ENCODE measurements around the gene TARM1.

TARM1 gene

GRCh38 chr19:54029301-54029700 is 51.9 kb downstream of the TARM1 start:
- no peak for TF ChIP-seq CTCF (conservative IDR thresholded peaks at IDR 0.05; ENCODE audit: low read length)
- no peak overlapping the region for H3K4me3 ChIP-seq (ENCODE audit: low read length)
- DNase-seq (ENCODE audit: low read depth): no peak

GRCh38 chr19:54026656-54027055 is 54.5 kb downstream of the TARM1 start:
- TF ChIP-seq CTCF (conservative IDR thresholded peaks at IDR 0.05; ENCODE audit: low read length): no peak
- DNase-seq (ENCODE audit: low read depth): no peak
- no peak overlapping the region for H3K4me3 ChIP-seq (ENCODE audit: low read length)

GRCh38 chr19:54024660-54025059 is 56.5 kb downstream of the TARM1 start:
- no peak for DNase-seq (ENCODE audit: low read depth)
- no peak overlapping the region for H3K4me3 ChIP-seq (ENCODE audit: low read length)
- TF ChIP-seq CTCF (conservative IDR thresholded peaks at IDR 0.05; ENCODE audit: low read length): no peak

DNA sequence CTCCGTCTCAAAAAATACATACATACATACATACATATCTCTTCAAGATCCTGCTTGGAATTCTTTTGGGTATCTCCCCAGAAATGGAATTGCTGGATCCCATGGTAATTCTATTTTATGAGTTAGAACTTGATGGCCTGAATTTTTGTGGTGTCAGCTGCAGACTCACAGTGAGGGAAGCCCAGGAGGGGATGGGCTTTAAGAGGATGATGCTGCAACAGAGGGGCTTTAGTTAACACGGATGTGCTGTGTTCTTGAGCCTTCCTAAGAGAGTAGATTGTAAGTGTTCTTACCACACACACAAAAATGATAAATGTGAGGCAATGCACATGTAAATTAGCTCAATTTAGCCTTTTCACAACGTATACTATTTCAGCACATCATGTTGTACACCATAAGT is 58.0 kb downstream of the TARM1 start:
- DNase-seq (ENCODE audit: low read depth): no peak
- no peak overlapping the region for H3K4me3 ChIP-seq (ENCODE audit: low read length)
- TF ChIP-seq CTCF (conservative IDR thresholded peaks at IDR 0.05; ENCODE audit: low read length): no peak

GRCh38 chr19:54021932-54022331 is 59.2 kb downstream of the TARM1 start:
- no peak for TF ChIP-seq CTCF (conservative IDR thresholded peaks at IDR 0.05; ENCODE audit: low read length)
- DNase-seq (ENCODE audit: low read depth): no peak
- H3K4me3 ChIP-seq (ENCODE audit: low read length): no peak overlapping the region

- no peak overlapping the region for H3K4me3 ChIP-seq (ENCODE audit: low read length)
- no peak for TF ChIP-seq CTCF (conservative IDR thresholded peaks at IDR 0.05; ENCODE audit: low read length)
- no peak for DNase-seq (ENCODE audit: low read depth)
These were observed 59.8 kb downstream of the TARM1 start for GRCh38 chr19:54021363-54021762.
